Vagina (tissue), 2 donors: Measurements from ENCODE around the gene ABRAXAS1.

Source experiments
- POLR2A ChIP-seq, 2 donors: fragments of 450-650 bp; IDR thresholded peaks; one replicate each; pipeline ENCODE4 v1.6.1; 2017; ENCODE audit warnings: antibody characterized with exemption in 2 of 2, mild to moderate bottlenecking in 2 of 2, moderate library complexity in 2 of 2
- POLR2AphosphoS5 ChIP-seq, 2 donors: sonication (generic); formaldehyde crosslinking; IDR thresholded peaks; one replicate each; pipeline ENCODE4 v1.9.0; 2017; ENCODE audit warnings: antibody characterized with exemption in 2 of 2, mild to moderate bottlenecking in 2 of 2, low read depth in 1 of 2; ENCODE audit not compliant: insufficient read depth in 1 of 2
- TF ChIP-seq, protein P1 (sequence below), 3 experiments: fragments of 450-650 bp in 2 of 3; fragments of 200-600 bp in 1 of 3; sonication (generic) in 1 of 3; IDR thresholded peaks; one replicate each; pipeline ENCODE4 v1.5.1; 2017 to 2019; ENCODE audit warnings: antibody characterized with exemption in 3 of 3, mild to moderate bottlenecking in 2 of 3, moderate library complexity in 2 of 3

DNA sequence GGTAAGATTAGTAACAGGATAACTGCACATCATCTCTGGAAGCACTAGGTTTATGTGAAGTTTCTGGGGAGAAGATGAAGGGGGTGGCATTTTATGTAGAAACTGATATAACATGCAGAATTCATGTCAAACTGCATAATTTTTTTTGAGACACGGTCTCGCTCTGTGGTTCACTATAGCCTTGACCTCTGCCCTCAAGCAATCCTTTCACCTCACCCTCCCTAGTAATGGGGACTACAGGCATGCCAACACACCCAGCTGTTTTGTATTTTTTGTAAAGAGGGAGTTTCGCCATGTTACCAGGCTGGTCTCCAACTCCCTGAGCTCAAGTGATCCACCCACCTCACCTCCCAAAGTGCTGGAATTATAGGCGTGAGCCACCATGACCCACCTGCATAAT is 11.5 kb downstream of the ABRAXAS1 start:
- TF ChIP-seq POLR2AphosphoS5 (IDR thresholded peaks at IDR 0.05; ENCODE audit: insufficient read depth in 1 of 2, low read depth in 1 of 2) (no peak), POLR2A (IDR thresholded peaks at IDR 0.05) (no peak)
- TF ChIP-seq, protein P1, sequence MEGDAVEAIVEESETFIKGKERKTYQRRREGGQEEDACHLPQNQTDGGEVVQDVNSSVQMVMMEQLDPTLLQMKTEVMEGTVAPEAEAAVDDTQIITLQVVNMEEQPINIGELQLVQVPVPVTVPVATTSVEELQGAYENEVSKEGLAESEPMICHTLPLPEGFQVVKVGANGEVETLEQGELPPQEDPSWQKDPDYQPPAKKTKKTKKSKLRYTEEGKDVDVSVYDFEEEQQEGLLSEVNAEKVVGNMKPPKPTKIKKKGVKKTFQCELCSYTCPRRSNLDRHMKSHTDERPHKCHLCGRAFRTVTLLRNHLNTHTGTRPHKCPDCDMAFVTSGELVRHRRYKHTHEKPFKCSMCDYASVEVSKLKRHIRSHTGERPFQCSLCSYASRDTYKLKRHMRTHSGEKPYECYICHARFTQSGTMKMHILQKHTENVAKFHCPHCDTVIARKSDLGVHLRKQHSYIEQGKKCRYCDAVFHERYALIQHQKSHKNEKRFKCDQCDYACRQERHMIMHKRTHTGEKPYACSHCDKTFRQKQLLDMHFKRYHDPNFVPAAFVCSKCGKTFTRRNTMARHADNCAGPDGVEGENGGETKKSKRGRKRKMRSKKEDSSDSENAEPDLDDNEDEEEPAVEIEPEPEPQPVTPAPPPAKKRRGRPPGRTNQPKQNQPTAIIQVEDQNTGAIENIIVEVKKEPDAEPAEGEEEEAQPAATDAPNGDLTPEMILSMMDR (IDR thresholded peaks at IDR 0.05), result no peak
